Adrenal gland (tissue), 12 donors: ENCODE data around the gene TENT4B. TPM values are rescaled to one million over a fixed set of nuclear protein-coding genes. Genes with fewer than 3 reads are reported as not detected.

ENCODE experiments used
- DNase-seq, 7 donors: peaks; one replicate each; pipeline ENCODE4 v3.0.0-alpha.2; 2019 to 2020
- H3K27ac ChIP-seq, 5 donors: fragments of 200-600 bp; sonication (generic) in 4 of 5; 1 replicate in 3 of 5; 2 replicates in 2 of 5; pipeline versions ENCODE4 v1.5.1 to v1.8.0; 2016 to 2020; ENCODE audit warnings: mild to moderate bottlenecking in 1 of 5
- H3K27me3 ChIP-seq: fragments of 200-600 bp; 2 replicates; pipeline ENCODE4 v1.8.0; 2021
- H3K36me3 ChIP-seq, 2 donors: fragments of 200-600 bp; replicated peaks in 1 of 2; 1 replicate in 1 of 2; 2 replicates in 1 of 2; pipeline versions ENCODE4 v1.5.1 to v1.8.0; 2018 to 2022
- H3K4me1 ChIP-seq, 2 donors: fragments of 200-600 bp; replicated peaks in 1 of 2; 1 replicate in 1 of 2; 2 replicates in 1 of 2; pipeline versions ENCODE4 v1.5.1 to v1.8.0; 2018 to 2021
- H3K4me3 ChIP-seq, 4 donors: fragments of 200-600 bp; sonication (generic) in 3 of 4; one replicate each; pipeline ENCODE4 v1.5.1; 2016 to 2018
- H3K9me3 ChIP-seq, 3 donors: fragments of 200-600 bp; sonication (generic) in 1 of 3; replicated peaks in 1 of 3; 1 replicate in 2 of 3; 2 replicates in 1 of 3; pipeline versions ENCODE4 v1.5.1 to v1.8.0; 2016 to 2021
- POLR2A ChIP-seq, 2 donors: fragments of 450-650 bp; IDR thresholded peaks; one replicate each; pipeline ENCODE4 v1.6.1; 2017; ENCODE audit warnings: antibody characterized with exemption in 2 of 2, mild to moderate bottlenecking in 2 of 2, moderate library complexity in 1 of 2
- WGBS, 4 donors: extraction: QIAGEN DNeasy Blood & Tissue Kit in 2 of 4; methylation state at CpG; one replicate each; pipeline versions ENCODE4 v1.1.5 to v1.1.7; 2013 to 2017; 5-methylcytosine and 5-hydroxymethylcytosine counted together
- intact Hi-C, 2 donors: fragments of 100-400 bp; cut with DNase I; formaldehyde crosslinking; loops; one replicate each; pipeline versions ENCODE4 v1.14.1 to v1.15.0; 2022 to 2023
- polyA plus RNA-seq, 3 donors: library from polyadenylated mRNA; stranded (reverse); fragments of 200-250 nt in 2 of 3; fragments of 350-450 nt in 1 of 3; fragmentation: Illumina TruSeq in 1 of 3; extraction: RNeasy Lipid Tissue Mini Kit (QIAGEN cat#74804) in 1 of 3; gene quantifications; one replicate each; pipeline ENCODE4 v1.2.3, GENCODE V29; 2013 to 2014
- total RNA-seq, 9 donors: library from RNA; depleted of rRNA in 4 of 9; stranded (reverse); fragments of >200 nt in 4 of 9; fragments of 120-200 nt in 1 of 9; fragmentation: NEBNext Ultra II Directional in 1 of 9; extraction: Animal tissue kit (Norgen Biotek cat#: 25700) in 1 of 9; gene quantifications; one replicate each; pipeline versions ENCODE4 v1.1.0 to v1.2.4, GENCODE V29; 2013 to 2023
- TF ChIP-seq, protein P1 (sequence below), 6 experiments: fragments of 450-650 bp in 4 of 6; fragments of 200-600 bp in 2 of 6; sonication (generic) in 1 of 6; IDR thresholded peaks; 1 replicate in 5 of 6; 2 replicates in 1 of 6; pipeline versions ENCODE4 v1.5.1 to v1.8.0; 2016 to 2021; ENCODE audit warnings: antibody characterized with exemption in 6 of 6, mild to moderate bottlenecking in 2 of 6, moderate library complexity in 1 of 6
- donor health status: healthy with polysubstance abuse.
- donor health status: Bipolar disorder and iron deficiency.
- donor health status: DM: yes; HTN: yes; CAD: no.
- donor health status: DM: no; HTN: no; CAD: no.
- donor health status: DM: no; HTN: no; CAD: no.
- donor health status: DM: yes; HTN: yes; CAD: no.

The TENT4B gene
- total and polyA plus RNA-seq, 12 donors: 4.2 to 27.8 (median 13.4) TPM

- Histone ChIP-seq H3K27ac (no peak overlapping the region), H3K36me3 (no peaks in the 10 kb centered on the region), H3K4me1 (peaks cover 6 to 43% of the 10 kb centered on the region in 2 donors), H3K9me3 (no peaks in the 10 kb centered on the region), H3K27me3 (no peaks in the 10 kb centered on the region), H3K4me3 (no peak overlapping the region)
- WGBS, 4 donors: 96 to 100% (median 98%) methylated on average over 2 of the region's 2 CpGs
- peak in 1 of 7 donors; percentile 1 for DNase-seq
- no peak for TF ChIP-seq POLR2A (IDR thresholded peaks at IDR 0.05)
- TF ChIP-seq, protein P1, sequence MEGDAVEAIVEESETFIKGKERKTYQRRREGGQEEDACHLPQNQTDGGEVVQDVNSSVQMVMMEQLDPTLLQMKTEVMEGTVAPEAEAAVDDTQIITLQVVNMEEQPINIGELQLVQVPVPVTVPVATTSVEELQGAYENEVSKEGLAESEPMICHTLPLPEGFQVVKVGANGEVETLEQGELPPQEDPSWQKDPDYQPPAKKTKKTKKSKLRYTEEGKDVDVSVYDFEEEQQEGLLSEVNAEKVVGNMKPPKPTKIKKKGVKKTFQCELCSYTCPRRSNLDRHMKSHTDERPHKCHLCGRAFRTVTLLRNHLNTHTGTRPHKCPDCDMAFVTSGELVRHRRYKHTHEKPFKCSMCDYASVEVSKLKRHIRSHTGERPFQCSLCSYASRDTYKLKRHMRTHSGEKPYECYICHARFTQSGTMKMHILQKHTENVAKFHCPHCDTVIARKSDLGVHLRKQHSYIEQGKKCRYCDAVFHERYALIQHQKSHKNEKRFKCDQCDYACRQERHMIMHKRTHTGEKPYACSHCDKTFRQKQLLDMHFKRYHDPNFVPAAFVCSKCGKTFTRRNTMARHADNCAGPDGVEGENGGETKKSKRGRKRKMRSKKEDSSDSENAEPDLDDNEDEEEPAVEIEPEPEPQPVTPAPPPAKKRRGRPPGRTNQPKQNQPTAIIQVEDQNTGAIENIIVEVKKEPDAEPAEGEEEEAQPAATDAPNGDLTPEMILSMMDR (IDR thresholded peaks at IDR 0.05): no peak
- intact Hi-C loops: no loop called here
Observed at GRCh38 chr16:50161950-50162349, 8.8 kb downstream of the TENT4B start.

GRCh38 chr16:50165473-50165872, 12.4 kb downstream of the TENT4B start:
- no peaks in the 10 kb centered on the region for H3K36me3 ChIP-seq
- no peaks in the 10 kb centered on the region for H3K27me3 ChIP-seq
- TF ChIP-seq, protein P1 (IDR thresholded peaks at IDR 0.05): no peak
- no peak for TF ChIP-seq POLR2A (IDR thresholded peaks at IDR 0.05)
- H3K27ac ChIP-seq: no peak overlapping the region
- intact Hi-C loops: no loop called here
- 62 to 77% (median 67%) methylated on average over 2 of the region's 2 CpGs for WGBS, 4 donors
- H3K4me1 ChIP-seq: peaks cover 4 to 49% of the 10 kb centered on the region in 2 donors
- no peaks in the 10 kb centered on the region for H3K9me3 ChIP-seq
- no peak for DNase-seq
- no peak overlapping the region for H3K4me3 ChIP-seq

- DNase-seq: peak in 1 of 7 donors; percentile 1
- 56 to 67% (median 64%) methylated on average over 8 to 9 of the region's 9 CpGs for WGBS, 4 donors
- Histone ChIP-seq H3K27ac (peak overlapping the region in 1 of 5 donors; percentile 8), H3K4me1 (peaks cover 4 to 40% of the 10 kb centered on the region in 2 donors), H3K36me3 (no peaks in the 10 kb centered on the region), H3K9me3 (no peaks in the 10 kb centered on the region), H3K4me3 (no peak overlapping the region), H3K27me3 (no peaks in the 10 kb centered on the region)
- TF ChIP-seq, protein P1 (IDR thresholded peaks at IDR 0.05): no peak
- no peak for TF ChIP-seq POLR2A (IDR thresholded peaks at IDR 0.05)
- intact Hi-C loops: no loop called here
Observed at GRCh38 chr16:50166511-50167500, 13.7 kb downstream of the TENT4B start.

DNA sequence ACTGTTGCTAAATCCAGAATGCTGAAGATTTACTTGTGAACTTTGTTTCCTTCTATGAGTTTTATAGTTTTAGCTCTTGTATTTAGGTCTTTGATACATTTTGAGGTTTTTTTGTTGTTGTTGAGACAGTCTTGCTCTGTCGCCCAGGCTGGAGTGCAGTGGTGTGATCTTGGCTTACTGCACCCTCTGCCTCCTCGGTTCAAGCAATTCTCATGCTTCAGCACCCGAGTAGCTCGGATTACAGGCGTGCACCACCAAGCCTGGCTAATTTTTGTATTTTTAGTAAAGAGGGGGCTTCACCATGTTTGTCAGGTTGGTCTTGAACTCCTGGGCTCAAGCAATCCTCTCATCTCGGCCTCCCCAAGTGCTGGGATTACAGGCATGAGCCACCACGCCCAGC, 14.4 kb downstream of the TENT4B start:
- H3K27ac ChIP-seq: no peak overlapping the region
- WGBS, 4 donors: 82 to 93% (median 86%) methylated on average over 7 of the region's 7 CpGs
- TF ChIP-seq, protein P1 (IDR thresholded peaks at IDR 0.05): no peak
- no peak for TF ChIP-seq POLR2A (IDR thresholded peaks at IDR 0.05)
- peaks cover 4 to 48% of the 10 kb centered on the region in 2 donors for H3K4me1 ChIP-seq
- intact Hi-C loops: no loop called here
- H3K27me3 ChIP-seq: no peaks in the 10 kb centered on the region
- no peaks in the 10 kb centered on the region for H3K36me3 ChIP-seq
- H3K9me3 ChIP-seq: no peaks in the 10 kb centered on the region
- peak in 1 of 7 donors; percentile 4 for DNase-seq
- H3K4me3 ChIP-seq: no peak overlapping the region
